Breast epithelium (tissue), 4 donors: ENCODE data around the gene TNFAIP8L1. TPM values are rescaled to one million over a fixed set of nuclear protein-coding genes. Genes with fewer than 3 reads are reported as not detected.
A peak's percentile ranks its signal among the peaks of the same experiment; 100 is the strongest.

Experiments used
- DNase-seq, 2 donors: peaks; one replicate each; pipeline ENCODE4 v3.0.0-alpha.2; 2019; ENCODE audit warnings: low spot score in 2 of 2
- H3K27ac ChIP-seq, 2 donors: fragments of 200-600 bp; sonication (generic) in 1 of 2; one replicate each; pipeline ENCODE4 v1.5.1; 2016 to 2019; ENCODE audit warnings: mild to moderate bottlenecking in 1 of 2
- H3K27me3 ChIP-seq, 2 donors: fragments of 200-600 bp; sonication (generic) in 1 of 2; one replicate each; pipeline versions ENCODE4 v1.5.1 to v1.6.0; 2017 to 2019; ENCODE audit warnings: control low read depth in 1 of 2, mild to moderate bottlenecking in 1 of 2
- H3K36me3 ChIP-seq: fragments of 200-600 bp; one replicate; pipeline ENCODE4 v1.5.1; 2019
- H3K4me1 ChIP-seq, 2 donors: fragments of 200-600 bp; sonication (generic); one replicate each; pipeline ENCODE4 v1.5.1; 2016 to 2019; ENCODE audit warnings: control low read depth in 1 of 2
- H3K4me3 ChIP-seq, 3 donors: fragments of 200-600 bp; sonication (generic); 1 replicate in 2 of 3; 2 replicates in 1 of 3; pipeline ENCODE4 v1.5.1; 2016 to 2019; ENCODE audit warnings: mild to moderate bottlenecking in 3 of 3, moderate library complexity in 2 of 3
- H3K9me3 ChIP-seq, 2 donors: fragments of 200-600 bp; sonication (generic) in 1 of 2; one replicate each; pipeline ENCODE4 v1.5.1; 2016 to 2019; ENCODE audit warnings: control low read depth in 1 of 2
- CTCF ChIP-seq, 3 donors: fragments of 450-650 bp; IDR thresholded peaks; one replicate each; pipeline ENCODE4 v1.5.1; 2016 to 2017; ENCODE audit warnings: antibody characterized with exemption in 3 of 3, mild to moderate bottlenecking in 3 of 3, moderate library complexity in 3 of 3
- POLR2A ChIP-seq: fragments of 450-650 bp; IDR thresholded peaks from one replicate; pipeline ENCODE4 v1.6.1; 2016; ENCODE audit warnings: antibody characterized with exemption, mild to moderate bottlenecking, moderate library complexity
- POLR2AphosphoS5 ChIP-seq, 3 donors: sonication (generic); formaldehyde crosslinking; IDR thresholded peaks; one replicate each; pipeline ENCODE4 v1.6.1; 2017; ENCODE audit warnings: antibody characterized with exemption in 3 of 3
- intact Hi-C: fragments of 100-400 bp; cut with DNase I; formaldehyde crosslinking; loops from one replicate; pipeline ENCODE4 v1.15.1; 2023; ENCODE audit warnings: low total_unique reads
- total RNA-seq, 3 donors: library from RNA; depleted of rRNA; stranded (reverse); fragments of >200 nt; gene quantifications; one replicate each; pipeline ENCODE4 v1.1.0, GENCODE V29; 2016

TNFAIP8L1 gene
- total RNA-seq, 3 donors from 2014 or later = 1.6 to 3.6 (median 2.9) TPM

- no peaks in the 10 kb centered on the region for H3K4me1 ChIP-seq
- TF ChIP-seq POLR2A (no peak), CTCF (IDR thresholded peaks at IDR 0.05) (no peak), POLR2AphosphoS5 (IDR thresholded peaks at IDR 0.05) (no peak)
- no peaks in the 10 kb centered on the region for H3K9me3 ChIP-seq
- DNase-seq = no peak
- no peak overlapping the region for H3K27ac ChIP-seq
- H3K4me3 ChIP-seq = no peak overlapping the region
- H3K27me3 ChIP-seq = peaks cover 3 to 24% of the 10 kb centered on the region in 2 donors
- no peaks in the 10 kb centered on the region for H3K36me3 ChIP-seq
- intact Hi-C loops = no loop called here
Measured at GRCh38 chr19:4602915-4603314, 36.4 kb upstream of the TNFAIP8L1 start.

- intact Hi-C loops = loop anchor here (5.0 kb wide), 1 partner anchor 1773 kb away; no protein-coding TSS in a partner anchor
- Histone ChIP-seq H3K27ac (no peak overlapping the region), H3K4me1 (no peaks in the 10 kb centered on the region), H3K27me3 (peaks cover 0 to 6% of the 10 kb centered on the region in 2 donors), H3K36me3 (no peaks in the 10 kb centered on the region), H3K4me3 (no peak overlapping the region), H3K9me3 (no peaks in the 10 kb centered on the region)
- no peak for DNase-seq
- TF ChIP-seq CTCF (IDR thresholded peaks at IDR 0.05) (no peak), POLR2AphosphoS5 (IDR thresholded peaks at IDR 0.05) (no peak), POLR2A (no peak)
Measured at GRCh38 chr19:4604912-4605311, 34.4 kb upstream of the TNFAIP8L1 start.

- no peak overlapping the region for H3K27ac ChIP-seq
- H3K4me1 ChIP-seq = no peaks in the 10 kb centered on the region
- intact Hi-C loops = loop anchor here (5.0 kb wide), 1 partner anchor 1774 kb away; no protein-coding TSS in a partner anchor
- no peak overlapping the region for H3K4me3 ChIP-seq
- H3K36me3 ChIP-seq = no peaks in the 10 kb centered on the region
- no peak for DNase-seq
- TF ChIP-seq POLR2AphosphoS5 (IDR thresholded peaks at IDR 0.05) (no peak), CTCF (IDR thresholded peaks at IDR 0.05) (no peak), POLR2A (no peak)
- no peaks in the 10 kb centered on the region for H3K27me3 ChIP-seq
- H3K9me3 ChIP-seq = no peaks in the 10 kb centered on the region
Measured at GRCh38 chr19:4606181-4606580, 33.1 kb upstream of the TNFAIP8L1 start.

GRCh38 chr19:4606921-4607678 is 32.2 kb upstream of the TNFAIP8L1 start:
- intact Hi-C loops = loop anchor here (5.0 kb wide), 1 partner anchor 1775 kb away; no protein-coding TSS in a partner anchor
- TF ChIP-seq CTCF (IDR thresholded peaks at IDR 0.05) (no peak), POLR2A (no peak), POLR2AphosphoS5 (IDR thresholded peaks at IDR 0.05) (no peak)
- Histone ChIP-seq H3K4me3 (peak overlapping the region in 1 of 3 donors; percentile 45), H3K4me1 (no peaks in the 10 kb centered on the region), H3K36me3 (no peaks in the 10 kb centered on the region), H3K27ac (no peak overlapping the region), H3K27me3 (no peaks in the 10 kb centered on the region), H3K9me3 (no peaks in the 10 kb centered on the region)
- DNase-seq = no peak

- no peaks in the 10 kb centered on the region for H3K9me3 ChIP-seq
- H3K27me3 ChIP-seq = no peaks in the 10 kb centered on the region
- H3K4me1 ChIP-seq = no peaks in the 10 kb centered on the region
- no peak overlapping the region for H3K27ac ChIP-seq
- H3K4me3 ChIP-seq = no peak overlapping the region
- no peak for DNase-seq
- intact Hi-C loops = loop anchor here (5.0 kb wide), 1 partner anchor 1778 kb away; no protein-coding TSS in a partner anchor
- TF ChIP-seq POLR2A = no peak
- no peak for TF ChIP-seq CTCF (IDR thresholded peaks at IDR 0.05)
- no peak for TF ChIP-seq POLR2AphosphoS5 (IDR thresholded peaks at IDR 0.05)
- no peaks in the 10 kb centered on the region for H3K36me3 ChIP-seq
Measured at GRCh38 chr19:4609878-4610511, 29.3 kb upstream of the TNFAIP8L1 start.
